Ishikawa (cell line): ENCODE measurements around the gene PRC1.

Source experiments
- CEBPB ChIP-seq: IDR thresholded peaks from 2 replicates; pipeline ENCODE4 v1.6.1; 2012
- CREB1 ChIP-seq: IDR thresholded peaks from 2 replicates; pipeline ENCODE4 v1.6.1; 2012; ENCODE audit warnings: low read depth
- EGR1 ChIP-seq: IDR thresholded peaks from 2 replicates; pipeline ENCODE4 v1.6.1; 2012
- EP300 ChIP-seq: IDR thresholded peaks from 2 replicates; pipeline ENCODE4 v1.6.1; 2012; ENCODE audit warnings: borderline replicate concordance
- FOXM1 ChIP-seq: IDR thresholded peaks from 2 replicates; pipeline ENCODE4 v1.6.1; 2012; ENCODE audit warnings: low read depth, borderline replicate concordance
- MAX ChIP-seq: IDR thresholded peaks from 2 replicates; pipeline ENCODE4 v1.6.1; 2012
- NFIC ChIP-seq: IDR thresholded peaks from 2 replicates; pipeline ENCODE4 v1.6.1; 2012
- RAD21 ChIP-seq: IDR thresholded peaks from 2 replicates; pipeline ENCODE4 v1.6.1; 2012; ENCODE audit warnings: low read depth
- REST ChIP-seq: IDR thresholded peaks from 2 replicates; pipeline ENCODE4 v1.6.1; 2012; ENCODE audit warnings: low read depth, mild to moderate bottlenecking
- TAF1 ChIP-seq: IDR thresholded peaks from 2 replicates; pipeline ENCODE4 v1.6.1; 2012; ENCODE audit warnings: low read depth, mild to moderate bottlenecking
- TCF12 ChIP-seq: IDR thresholded peaks from 2 replicates; pipeline ENCODE4 v1.6.1; 2012; ENCODE audit warnings: low read depth
- TEAD4 ChIP-seq: IDR thresholded peaks from 2 replicates; pipeline ENCODE4 v1.6.1; 2012
- USF1 ChIP-seq: IDR thresholded peaks from 2 replicates; pipeline ENCODE4 v1.6.1; 2012
- YY1 ChIP-seq: IDR thresholded peaks from 2 replicates; pipeline ENCODE4 v1.6.1; 2012; ENCODE audit warnings: low read depth
- ZBTB7A ChIP-seq: IDR thresholded peaks from 2 replicates; pipeline ENCODE4 v1.6.1; 2012; ENCODE audit warnings: low read depth

The PRC1 gene

DNA sequence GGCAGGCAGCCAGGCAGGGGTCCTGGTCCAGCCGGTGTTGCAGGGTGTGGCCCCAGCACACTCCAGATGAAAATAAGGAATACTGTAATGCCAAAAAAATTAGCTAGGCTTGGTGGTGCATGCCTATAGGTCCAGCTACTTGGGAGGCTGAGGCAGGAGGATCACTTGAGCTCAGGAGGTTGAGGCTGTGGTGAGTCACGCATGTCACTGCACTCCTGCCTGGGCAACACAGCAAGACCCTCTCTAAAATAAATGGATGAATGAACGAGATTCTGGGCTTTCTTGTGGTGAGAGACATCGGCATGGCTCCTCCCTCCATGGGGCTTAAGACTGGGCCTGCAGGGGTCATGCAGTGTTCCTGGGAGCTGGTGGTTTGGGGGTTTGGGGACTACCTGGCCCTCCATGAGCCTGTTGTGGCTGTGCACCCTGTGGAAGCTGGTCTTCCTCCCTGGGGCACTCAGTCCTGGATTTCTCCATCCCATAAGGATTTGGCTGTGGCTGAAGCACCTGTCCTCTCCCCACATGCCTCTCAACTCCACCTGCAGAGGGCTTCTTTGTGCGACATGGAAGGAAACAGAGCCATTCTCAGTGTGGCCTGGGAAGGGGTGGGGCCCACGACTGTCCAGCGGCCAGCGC is 47.3 kb downstream of the PRC1 start:
- TF ChIP-seq CEBPB (no peak), RAD21 (no peak), TAF1 (no peak), FOXM1 (no peak), YY1 (no peak)

GRCh38 chr15:90946538-90946937 is 47.8 kb downstream of the PRC1 start:
- TF ChIP-seq TEAD4, result no peak
- TF ChIP-seq YY1, result no peak
- no peak for TF ChIP-seq RAD21
- TF ChIP-seq EP300, result no peak
- no peak for TF ChIP-seq MAX
- no peak for TF ChIP-seq FOXM1
- no peak for TF ChIP-seq NFIC
- no peak for TF ChIP-seq CEBPB

- TF ChIP-seq TEAD4 (no peak), MAX (no peak), RAD21 (no peak), FOXM1 (no peak), EP300 (no peak), USF1 (no peak), REST (no peak), NFIC (no peak), ZBTB7A (no peak), EGR1 (no peak), TAF1 (no peak), TCF12 (no peak)
These were observed 49.2 kb downstream of the PRC1 start for GRCh38 chr15:90945091-90945490.

- TF ChIP-seq REST (no peak), USF1 (no peak), YY1 (no peak), TAF1 (no peak), RAD21 (no peak), EP300 (no peak), MAX (no peak), NFIC (no peak), FOXM1 (no peak), CREB1 (no peak), ZBTB7A (no peak), TEAD4 (no peak), EGR1 (no peak)
These were observed 51.8 kb downstream of the PRC1 start for GRCh38 chr15:90942354-90943120.

- TF ChIP-seq CEBPB, result no peak
- no peak for TF ChIP-seq RAD21
- TF ChIP-seq REST, result no peak
These were observed 53.3 kb downstream of the PRC1 start for GRCh38 chr15:90941038-90941437.
